ENCODE measurements around the gene ALDH1L1. TPM values are rescaled to one million over a fixed set of nuclear protein-coding genes. Genes with fewer than 3 reads are reported as not detected.

ALDH1L1 gene
- total RNA-seq, 1 donor: under 0.01 TPM

GRCh38 chr3:126194713-126195305, 14.4 kb upstream of the ALDH1L1 start:
- Histone ChIP-seq H3K9me3 (ENCODE audit: low read depth, low read length) (no peaks in the 10 kb centered on the region), H3K79me2 (ENCODE audit: insufficient read depth, low read length) (no peaks in the 10 kb centered on the region), H3K36me3 (ENCODE audit: insufficient read depth, low read length) (no peaks in the 10 kb centered on the region), H3K27me3 (ENCODE audit: insufficient read depth, low read length) (peaks cover 11% of the 10 kb centered on the region), H3K4me3 (ENCODE audit: insufficient read depth, low read length) (no peak overlapping the region), H3K4me1 (ENCODE audit: insufficient read depth, low read length) (no peaks in the 10 kb centered on the region), H4K20me1 (ENCODE audit: insufficient read depth, low read length) (no peaks in the 10 kb centered on the region), H2AFZ (ENCODE audit: low read length) (no peak overlapping the region), H3K27ac (ENCODE audit: low read depth, low read length) (no peak overlapping the region), H3K4me2 (ENCODE audit: insufficient read depth, low read length) (no peak overlapping the region)
- no peak for DNase-seq (ENCODE audit: insufficient read length, low spot score, missing footprints)
- TF ChIP-seq CTCF (IDR thresholded peaks at IDR 0.05; ENCODE audit: extremely low read depth, low read depth, low read length): no peak

GRCh38 chr3:126191246-126191645, 10.9 kb upstream of the ALDH1L1 start:
- no peaks in the 10 kb centered on the region for H3K36me3 ChIP-seq (ENCODE audit: insufficient read depth, low read length)
- no peak overlapping the region for H3K4me3 ChIP-seq (ENCODE audit: insufficient read depth, low read length)
- H3K9me3 ChIP-seq (ENCODE audit: low read depth, low read length): no peaks in the 10 kb centered on the region
- H3K27me3 ChIP-seq (ENCODE audit: insufficient read depth, low read length): peaks cover 30% of the 10 kb centered on the region
- no peak overlapping the region for H3K27ac ChIP-seq (ENCODE audit: low read depth, low read length)
- H3K4me1 ChIP-seq (ENCODE audit: insufficient read depth, low read length): no peaks in the 10 kb centered on the region
- TF ChIP-seq CTCF (IDR thresholded peaks at IDR 0.05; ENCODE audit: extremely low read depth, low read depth, low read length): no peak
- H3K4me2 ChIP-seq (ENCODE audit: insufficient read depth, low read length): no peak overlapping the region
- H4K20me1 ChIP-seq (ENCODE audit: insufficient read depth, low read length): no peaks in the 10 kb centered on the region
- no peaks in the 10 kb centered on the region for H3K79me2 ChIP-seq (ENCODE audit: insufficient read depth, low read length)
- no peak overlapping the region for H2AFZ ChIP-seq (ENCODE audit: low read length)
- DNase-seq (ENCODE audit: insufficient read length, low spot score, missing footprints): no peak

GRCh38 chr3:126187920-126188319, 7.5 kb upstream of the ALDH1L1 start:
- Histone ChIP-seq H3K9me3 (ENCODE audit: low read depth, low read length) (no peaks in the 10 kb centered on the region), H3K4me3 (ENCODE audit: insufficient read depth, low read length) (no peak overlapping the region), H3K27me3 (ENCODE audit: insufficient read depth, low read length) (peaks cover 46% of the 10 kb centered on the region), H3K4me1 (ENCODE audit: insufficient read depth, low read length) (no peaks in the 10 kb centered on the region), H4K20me1 (ENCODE audit: insufficient read depth, low read length) (no peaks in the 10 kb centered on the region), H3K79me2 (ENCODE audit: insufficient read depth, low read length) (no peaks in the 10 kb centered on the region), H3K36me3 (ENCODE audit: insufficient read depth, low read length) (no peaks in the 10 kb centered on the region), H2AFZ (ENCODE audit: low read length) (no peak overlapping the region), H3K4me2 (ENCODE audit: insufficient read depth, low read length) (no peak overlapping the region), H3K27ac (ENCODE audit: low read depth, low read length) (no peak overlapping the region)
- TF ChIP-seq CTCF (IDR thresholded peaks at IDR 0.05; ENCODE audit: extremely low read depth, low read depth, low read length): no peak
- DNase-seq (ENCODE audit: insufficient read length, low spot score, missing footprints): no peak

- TF ChIP-seq CTCF (IDR thresholded peaks at IDR 0.05; ENCODE audit: extremely low read depth, low read depth, low read length): no peak
Measured at GRCh38 chr3:126186749-126187148, 6.4 kb upstream of the ALDH1L1 start.

More at GRCh38 chr3:126186749-126187148, 6.4 kb upstream of the ALDH1L1 start:
- Histone ChIP-seq H3K4me3 (ENCODE audit: insufficient read depth, low read length) (no peak overlapping the region), H3K9me3 (ENCODE audit: low read depth, low read length) (no peaks in the 10 kb centered on the region), H3K27ac (ENCODE audit: low read depth, low read length) (no peak overlapping the region), H2AFZ (ENCODE audit: low read length) (no peak overlapping the region), H3K36me3 (ENCODE audit: insufficient read depth, low read length) (no peaks in the 10 kb centered on the region), H3K4me1 (ENCODE audit: insufficient read depth, low read length) (no peaks in the 10 kb centered on the region), H3K27me3 (ENCODE audit: insufficient read depth, low read length) (peaks cover 53% of the 10 kb centered on the region), H3K4me2 (ENCODE audit: insufficient read depth, low read length) (no peak overlapping the region), H4K20me1 (ENCODE audit: insufficient read depth, low read length) (no peaks in the 10 kb centered on the region), H3K79me2 (ENCODE audit: insufficient read depth, low read length) (no peaks in the 10 kb centered on the region)
- no peak for DNase-seq (ENCODE audit: insufficient read length, low spot score, missing footprints)
